Stimulated activated CD4-positive, alpha-beta T cell treated with anti-CD3 and anti-CD28 coated beads, Interleukin-1b, Interleukin-23, amount 100 ng/mL, for 48 hours (primary cell): Measurements from ENCODE around the gene NTRK2.

Experiments used
- DNase-seq: peaks from one replicate; pipeline ENCODE4 v3.0.0-alpha.2; 2020

NTRK2 gene

DNA sequence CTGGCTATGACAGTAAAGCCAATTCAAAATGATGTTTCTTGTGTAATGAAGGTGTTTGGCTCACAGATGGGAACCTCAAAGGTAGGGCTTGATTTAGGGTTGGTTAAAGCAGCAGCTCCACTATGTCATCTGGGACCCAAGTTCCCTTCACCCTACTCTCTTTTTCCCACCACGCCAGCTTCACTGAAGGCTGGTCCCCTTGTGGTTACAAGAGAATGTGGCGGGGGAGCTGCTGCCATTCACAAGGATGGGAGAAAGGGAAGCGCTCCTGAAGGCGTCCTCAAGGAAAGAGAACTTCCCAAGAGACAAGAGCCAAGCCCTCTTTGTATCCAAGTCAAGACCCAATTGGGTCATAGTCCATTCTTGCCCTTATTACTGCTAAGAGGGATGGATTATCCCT is 72.7 kb downstream of the NTRK2 start:
- DNase-seq = no peak

DNA sequence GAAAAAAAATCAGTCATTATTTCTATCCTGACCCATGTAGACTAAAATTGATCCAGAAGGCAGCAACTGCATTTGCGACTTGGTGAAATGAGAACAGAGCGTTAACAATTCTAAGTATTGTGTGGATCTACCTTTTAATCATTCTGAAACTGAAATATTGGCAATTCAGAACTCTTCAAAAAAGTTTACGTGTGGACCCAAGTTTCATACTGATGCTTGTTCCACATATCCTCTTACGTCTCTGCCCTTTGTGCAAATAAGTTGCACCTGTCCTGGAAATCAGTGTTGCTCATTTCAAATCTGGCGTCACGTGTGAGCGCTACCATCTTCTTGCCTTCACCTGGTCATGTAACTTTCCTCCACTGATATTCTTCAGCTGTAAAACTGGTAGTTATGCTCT is 74.7 kb downstream of the NTRK2 start:
- DNase-seq = no peak

DNA sequence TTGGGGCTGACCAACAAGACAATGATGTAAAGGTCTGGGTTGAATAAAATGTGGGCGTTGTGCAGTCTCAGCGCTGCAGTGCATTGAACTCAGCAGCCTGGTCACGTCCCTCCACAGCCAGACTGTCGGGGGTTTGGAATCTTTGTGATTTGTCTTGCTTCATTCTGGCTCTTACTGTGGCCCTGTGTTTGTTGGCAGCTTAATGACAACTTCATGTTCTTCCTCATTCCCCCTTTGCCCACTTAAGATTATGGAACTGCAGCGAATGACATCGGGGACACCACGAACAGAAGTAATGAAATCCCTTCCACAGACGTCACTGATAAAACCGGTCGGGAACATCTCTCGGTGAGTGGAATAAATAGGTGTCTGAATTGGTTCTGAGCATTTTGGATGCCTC is 75.2 kb downstream of the NTRK2 start:
- DNase-seq = no peak

DNA sequence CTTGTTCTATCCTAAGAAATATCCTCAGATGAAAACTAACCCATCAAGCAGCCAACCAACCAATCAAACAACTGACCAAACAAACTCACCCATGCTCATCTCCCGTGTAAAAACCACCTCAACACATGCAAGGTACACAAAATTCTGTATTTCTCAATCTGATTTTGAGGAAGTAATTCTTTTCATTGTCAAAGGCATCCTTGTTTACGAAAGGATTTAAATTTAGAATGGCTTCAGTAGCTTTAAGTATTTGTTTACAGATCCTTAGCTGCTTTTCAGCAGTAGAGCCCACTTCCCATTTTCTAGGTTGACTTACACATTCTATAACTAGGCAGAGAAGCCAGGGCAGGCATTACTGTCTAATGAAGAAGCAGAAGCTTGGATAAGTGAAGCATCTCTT is 78.6 kb downstream of the NTRK2 start:
- no peak for DNase-seq

DNA sequence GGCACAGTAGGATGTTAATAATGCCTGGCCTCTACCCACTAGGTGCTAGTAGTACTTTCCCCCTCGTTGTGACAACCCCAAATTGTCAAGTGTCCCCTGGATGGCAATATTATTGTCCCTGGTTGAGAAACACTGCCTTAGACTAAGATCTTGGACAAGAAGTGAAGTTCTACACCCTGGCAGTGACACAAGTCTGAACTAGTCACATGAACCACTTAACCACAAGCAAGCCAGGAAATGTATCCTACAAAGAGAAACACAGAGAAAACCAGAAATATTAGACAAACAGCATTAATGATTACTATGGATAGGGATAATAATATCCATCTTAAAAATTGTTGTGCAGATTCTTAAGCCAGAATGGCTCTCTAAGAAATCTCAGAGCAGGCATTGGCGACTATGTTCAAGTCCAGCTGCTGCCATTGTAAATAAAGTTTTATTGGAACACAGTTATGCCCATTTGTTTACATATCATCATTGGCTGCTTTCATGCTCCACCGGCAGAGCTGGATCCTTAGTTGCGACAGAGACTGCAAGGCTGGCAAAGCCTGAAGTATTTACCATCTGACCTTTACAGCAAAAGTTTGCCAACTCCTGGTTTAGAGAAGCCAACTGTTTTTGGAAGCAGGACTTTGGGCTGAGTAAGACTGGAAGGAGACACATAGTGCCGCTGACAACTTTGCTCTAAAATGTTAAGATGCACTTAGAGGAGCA is 80.8 kb downstream of the NTRK2 start:
- DNase-seq = no peak

DNA sequence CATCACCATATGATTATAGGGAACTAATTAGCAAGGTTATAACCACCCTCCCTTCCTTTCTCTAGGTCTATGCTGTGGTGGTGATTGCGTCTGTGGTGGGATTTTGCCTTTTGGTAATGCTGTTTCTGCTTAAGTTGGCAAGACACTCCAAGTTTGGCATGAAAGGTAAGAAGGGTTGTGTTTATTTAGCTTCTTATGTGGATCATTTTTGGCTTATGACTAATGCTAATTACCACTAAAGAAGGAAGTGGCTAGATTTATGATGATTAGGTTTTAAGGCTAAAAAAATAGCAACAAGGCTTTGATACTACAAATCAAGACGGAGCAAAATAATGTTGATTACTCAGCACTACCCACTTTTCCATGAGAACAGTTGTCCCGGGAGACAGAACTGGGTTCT is 82.4 kb downstream of the NTRK2 start:
- no peak for DNase-seq

DNA sequence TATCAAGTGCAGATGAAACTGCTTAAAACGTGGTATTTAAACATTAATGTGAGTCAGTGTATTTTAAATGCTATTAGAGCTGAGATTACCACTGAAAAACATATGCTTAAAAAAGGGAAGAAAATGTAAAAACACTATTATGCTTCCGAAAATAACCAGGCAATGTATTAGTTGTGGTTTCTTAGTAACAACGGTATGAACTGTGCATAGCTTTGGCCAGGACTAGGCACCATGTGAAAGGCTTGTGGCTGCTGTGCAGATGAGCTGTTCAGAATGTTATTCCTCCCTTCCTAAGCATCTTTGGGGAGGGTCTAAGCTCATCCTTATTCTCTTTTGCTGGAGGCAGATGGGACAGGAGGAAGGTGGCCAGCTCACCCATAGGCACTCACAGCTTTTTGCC is 84.9 kb downstream of the NTRK2 start:
- no peak for DNase-seq

DNA sequence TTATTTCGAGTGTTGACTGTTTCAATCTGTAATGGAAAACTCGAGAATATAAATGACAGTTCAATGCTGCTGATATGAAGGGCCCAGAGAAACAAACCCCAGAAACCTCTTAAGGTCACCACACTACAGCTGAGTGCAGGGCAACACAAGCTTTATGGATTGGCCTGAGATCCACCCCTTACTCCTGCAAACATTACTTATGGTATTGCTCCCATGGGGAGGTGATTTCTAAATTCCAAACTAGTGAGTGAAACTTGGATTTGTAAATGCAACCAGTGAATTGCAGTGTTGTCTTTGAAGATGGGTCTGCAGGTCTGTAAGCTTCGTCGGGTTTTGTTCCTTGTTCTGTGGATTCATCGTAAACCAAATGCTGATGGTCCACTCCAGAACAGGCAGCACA is 85.4 kb downstream of the NTRK2 start:
- DNase-seq = no peak

DNA sequence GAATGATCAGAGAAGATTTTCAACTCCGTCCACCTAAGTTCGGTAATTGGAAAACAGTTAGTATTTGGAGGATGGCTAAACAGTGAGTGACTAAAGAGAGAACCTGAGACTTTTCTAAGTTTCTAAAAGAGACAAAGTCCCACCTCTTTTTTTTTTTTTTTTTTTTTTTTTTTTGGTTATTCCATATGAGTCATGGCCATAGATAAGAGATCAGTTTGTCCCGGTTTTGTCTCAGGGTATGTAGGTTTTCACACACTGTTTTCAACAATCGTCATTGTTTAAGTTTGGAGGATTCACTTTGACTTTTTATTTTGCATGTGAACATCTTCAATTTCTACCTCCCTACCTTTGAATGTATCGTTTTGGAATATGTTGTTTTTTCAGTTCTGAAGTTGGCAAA is 85.9 kb downstream of the NTRK2 start:
- no peak for DNase-seq

DNA sequence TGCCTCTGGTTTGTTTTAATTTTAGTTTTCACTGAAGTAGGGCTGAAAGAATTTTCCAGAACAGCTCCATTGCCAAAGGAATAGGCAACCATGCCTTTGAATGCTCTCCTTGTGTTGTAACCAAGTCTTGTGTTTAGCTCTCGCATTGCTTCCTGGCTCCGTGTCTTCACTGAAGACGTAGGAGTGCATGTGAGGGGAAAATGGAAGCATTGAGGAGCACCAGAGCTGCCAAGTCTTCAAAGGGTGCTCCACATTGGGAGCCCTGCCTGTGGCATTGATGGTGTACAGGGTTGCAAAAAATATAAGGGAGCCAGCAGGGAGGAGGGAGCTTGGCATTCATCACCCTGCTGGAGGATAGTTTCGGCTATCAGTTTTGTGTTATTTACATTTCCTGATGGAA is 86.6 kb downstream of the NTRK2 start:
- DNase-seq = no peak

DNA sequence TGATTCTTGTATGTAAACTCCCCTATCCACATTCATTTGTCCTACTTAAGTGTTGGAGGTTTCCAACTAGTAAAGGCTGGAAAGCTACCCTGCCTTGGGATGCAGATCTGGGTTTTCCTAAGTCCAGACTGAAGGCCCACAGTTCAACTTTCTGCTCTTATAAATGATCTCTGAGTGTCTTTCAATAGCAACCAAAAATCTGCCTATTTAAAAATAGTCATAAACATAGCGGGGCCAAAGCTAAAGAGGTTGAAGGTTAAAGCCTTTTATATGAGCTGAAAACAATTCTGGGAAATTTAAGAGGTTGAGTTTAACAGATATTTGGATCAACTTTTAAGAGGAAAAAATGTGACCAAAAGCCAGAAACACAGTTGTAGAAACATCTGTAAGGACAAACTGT is 87.2 kb downstream of the NTRK2 start:
- no peak for DNase-seq

DNA sequence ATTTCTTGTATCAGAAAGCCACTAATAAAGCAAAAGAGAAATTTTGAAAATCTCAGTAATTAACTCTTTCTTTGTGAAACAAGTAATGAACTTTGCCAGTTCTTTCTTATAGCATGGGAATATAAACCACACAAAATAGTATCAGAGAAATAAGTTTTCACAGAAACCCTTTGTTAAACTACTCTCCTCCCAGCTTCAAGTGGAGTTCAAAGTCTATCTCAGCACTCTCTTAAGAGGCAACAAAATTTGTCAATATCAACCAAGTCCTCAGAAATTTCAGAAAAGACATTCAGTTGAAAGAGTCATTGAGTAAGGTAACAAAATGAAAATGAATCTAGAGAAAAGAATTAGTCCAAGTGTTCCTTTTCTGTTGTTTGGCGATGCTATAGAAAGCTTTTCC is 89.3 kb downstream of the NTRK2 start:
- DNase-seq = no peak

DNA sequence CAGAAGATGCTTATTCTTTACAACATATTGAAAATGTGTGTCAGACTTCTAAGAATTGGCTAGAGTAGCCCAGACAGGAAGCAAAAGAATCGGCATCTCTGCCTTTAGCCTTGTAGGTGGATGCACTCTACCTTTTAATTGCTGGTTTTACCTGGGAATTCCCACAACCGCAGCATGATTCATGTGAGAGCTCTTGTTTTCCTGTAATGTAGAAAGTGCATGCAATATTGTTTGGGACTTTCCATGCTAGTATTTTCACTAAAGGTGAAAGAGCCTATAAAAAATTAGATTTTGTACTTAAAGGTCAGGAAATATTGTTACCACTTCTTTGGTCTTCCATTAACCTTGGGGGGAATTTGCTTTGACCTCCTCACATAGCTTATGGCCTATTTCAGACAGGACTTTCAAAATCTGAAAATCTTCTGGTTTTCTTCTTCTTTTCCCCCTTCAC is 89.8 kb downstream of the NTRK2 start:
- DNase-seq = peak; percentile 6

DNA sequence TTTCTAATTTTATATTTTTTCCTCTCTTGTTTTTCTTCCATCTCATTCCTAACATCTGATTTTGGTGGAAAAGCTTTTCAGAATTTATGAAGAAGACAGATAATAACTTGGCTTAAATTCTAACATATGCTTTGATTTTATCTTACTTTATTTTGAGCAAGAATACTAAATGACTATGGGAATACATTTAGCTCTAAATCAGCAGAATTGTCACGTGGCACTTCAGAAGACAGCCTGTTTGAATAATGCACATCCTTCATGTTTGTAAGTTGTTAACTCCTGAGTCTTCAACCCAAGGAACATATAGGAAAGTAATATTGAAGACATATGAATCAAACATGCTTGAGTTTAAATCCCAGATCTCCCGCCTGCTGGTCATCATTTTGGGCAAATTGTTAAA is 90.3 kb downstream of the NTRK2 start:
- DNase-seq = no peak

DNA sequence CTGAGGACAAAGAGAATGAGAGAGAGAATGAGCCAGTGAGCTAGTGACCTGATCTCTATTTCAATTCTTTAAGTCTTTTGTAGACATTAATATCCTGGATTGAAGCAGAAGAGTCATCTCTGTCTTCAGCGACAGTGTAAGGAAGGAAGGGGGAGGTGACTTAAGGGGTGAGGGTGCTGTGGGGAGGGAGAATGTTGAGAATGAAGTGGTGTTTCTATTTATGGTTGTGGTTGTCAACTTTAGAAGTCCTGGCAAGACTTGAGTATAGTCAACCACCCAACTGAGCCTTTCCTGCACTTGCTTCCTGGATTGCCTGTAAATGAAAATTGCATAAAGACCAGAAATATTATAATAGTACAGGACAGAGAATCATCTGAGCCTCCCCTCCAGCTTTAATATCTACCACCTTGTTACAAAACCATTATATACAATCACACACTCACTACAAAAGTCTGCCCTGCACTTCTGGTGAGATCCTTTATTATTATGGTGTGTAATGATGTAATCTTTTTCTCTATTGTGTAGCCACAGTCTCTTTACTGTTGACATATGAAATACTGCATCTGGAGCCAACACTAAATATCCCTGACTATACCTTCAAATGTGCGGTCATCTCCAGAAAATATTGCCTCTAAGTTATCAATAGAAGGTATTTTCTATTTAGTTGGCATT is 91.7 kb downstream of the NTRK2 start:
- DNase-seq = no peak

DNA sequence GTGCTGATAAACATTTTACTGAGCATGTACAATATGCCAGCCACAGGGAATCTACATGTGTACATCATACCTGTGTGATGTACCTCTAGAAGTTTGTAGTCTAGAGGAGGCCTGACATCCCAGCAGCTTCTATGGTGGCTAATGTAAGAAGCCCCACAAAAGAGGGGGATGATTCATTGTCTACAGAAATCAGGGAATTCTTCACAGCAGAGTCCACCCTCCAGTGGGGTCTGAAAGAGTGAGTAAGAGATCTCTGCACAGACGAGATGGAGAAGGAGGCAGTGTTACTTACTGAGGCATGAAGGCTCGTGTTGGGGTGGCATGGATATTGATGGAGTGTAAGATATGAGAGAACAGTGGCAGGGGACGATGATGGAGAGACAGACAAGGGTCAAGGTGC is 103.0 kb downstream of the NTRK2 start:
- no peak for DNase-seq

DNA sequence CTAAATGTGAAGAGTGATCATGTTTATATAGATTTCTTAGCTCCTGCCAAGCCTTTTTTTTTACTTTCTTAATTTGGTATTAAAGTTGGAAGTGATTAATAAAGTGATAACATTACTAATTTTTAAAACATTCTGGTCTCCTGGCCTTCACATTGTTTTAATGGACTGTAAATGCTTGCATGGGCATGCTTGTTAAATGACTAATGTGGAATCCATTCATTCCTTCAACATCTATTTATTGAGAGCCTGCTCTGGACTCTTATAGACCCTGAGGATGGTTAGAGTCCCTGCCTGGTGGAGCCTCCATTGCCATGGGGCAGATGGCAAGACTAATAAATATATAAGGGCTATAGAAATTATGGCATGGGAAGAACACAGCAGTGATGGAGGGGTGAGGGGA is 103.5 kb downstream of the NTRK2 start:
- no peak for DNase-seq

DNA sequence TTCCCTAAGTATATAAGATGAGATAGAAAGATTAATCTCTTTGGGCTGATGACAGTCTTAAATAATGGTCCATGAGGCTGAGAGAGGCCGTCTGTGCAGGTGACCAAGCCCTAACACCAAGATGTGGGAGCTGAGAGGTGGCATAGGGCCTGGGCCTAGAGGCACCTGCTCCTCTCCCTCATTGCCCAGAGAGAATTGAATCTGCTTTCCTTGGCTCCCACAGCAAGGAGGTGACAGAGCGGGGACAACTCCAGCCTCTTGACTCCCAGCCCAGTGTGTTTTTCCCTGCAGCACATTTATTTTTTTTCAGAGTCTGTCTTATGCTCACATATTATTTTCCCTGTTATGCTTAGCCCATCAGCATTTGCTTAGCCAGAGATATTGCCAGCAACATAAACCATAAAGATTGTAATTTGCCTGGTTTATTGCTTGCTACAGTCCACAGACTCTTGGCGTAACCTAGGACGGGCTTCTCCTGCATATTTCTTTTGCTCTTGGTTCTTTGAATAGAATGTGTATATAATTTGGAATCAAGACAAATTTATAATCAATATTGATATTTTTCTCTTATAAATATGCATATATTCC is 105.6 kb downstream of the NTRK2 start:
- DNase-seq = no peak

DNA sequence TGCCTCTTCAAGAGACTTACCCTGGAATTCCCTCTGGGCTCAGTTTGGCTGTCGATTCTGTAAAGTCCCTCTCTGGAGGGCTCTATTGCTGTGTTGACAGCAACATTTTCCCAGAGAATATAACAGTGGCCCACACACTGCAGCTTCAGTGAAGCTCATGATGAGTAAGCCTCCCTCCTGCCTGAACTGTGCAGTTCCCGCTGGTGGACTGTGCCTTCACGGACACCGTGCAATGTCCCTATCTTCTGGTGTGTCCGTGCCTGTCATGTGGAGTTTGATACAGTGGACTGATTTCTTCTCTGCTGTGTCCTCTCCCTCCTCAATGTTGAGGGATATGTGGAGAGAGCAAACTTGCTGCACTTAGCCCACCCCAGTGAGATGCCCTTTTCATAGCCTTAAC is 109.0 kb downstream of the NTRK2 start:
- no peak for DNase-seq

DNA sequence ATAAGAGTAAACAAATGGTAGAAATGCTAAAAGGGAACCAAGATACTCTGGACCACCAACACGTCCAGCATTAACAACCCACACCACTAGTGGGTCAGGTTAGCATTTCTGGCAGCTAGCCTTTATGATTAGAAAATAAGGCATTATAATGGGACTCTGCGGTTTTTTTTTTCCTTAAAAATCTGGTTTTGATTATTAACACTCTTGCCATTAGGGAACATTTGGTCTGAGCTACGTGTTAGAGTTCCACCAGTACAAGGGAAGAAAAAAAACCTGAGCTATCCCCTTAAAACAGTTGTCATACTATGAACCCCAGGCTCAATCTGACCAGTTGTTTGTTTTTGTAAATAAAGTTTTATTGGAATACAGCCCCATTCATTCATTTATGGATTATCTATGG is 110.4 kb downstream of the NTRK2 start:
- DNase-seq = no peak

DNA sequence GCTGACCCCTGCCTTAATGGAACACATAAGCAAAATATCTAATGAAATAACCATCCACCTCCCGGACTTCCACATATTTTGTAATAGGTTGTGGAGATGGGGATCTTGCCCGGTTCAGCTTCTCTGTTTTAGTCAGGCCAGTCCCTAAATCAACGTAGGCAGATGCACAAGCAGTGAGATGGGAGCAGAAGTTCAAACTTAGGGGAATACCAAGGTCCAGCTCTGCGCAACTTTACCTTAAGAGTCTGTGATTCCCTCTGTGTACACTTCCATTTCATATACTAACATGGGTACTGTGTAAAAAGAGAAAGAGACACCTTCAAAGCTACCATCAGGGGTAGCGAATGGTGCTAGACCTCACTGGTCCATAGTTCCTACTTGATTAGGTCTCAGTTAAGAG is 110.9 kb downstream of the NTRK2 start:
- DNase-seq = no peak

DNA sequence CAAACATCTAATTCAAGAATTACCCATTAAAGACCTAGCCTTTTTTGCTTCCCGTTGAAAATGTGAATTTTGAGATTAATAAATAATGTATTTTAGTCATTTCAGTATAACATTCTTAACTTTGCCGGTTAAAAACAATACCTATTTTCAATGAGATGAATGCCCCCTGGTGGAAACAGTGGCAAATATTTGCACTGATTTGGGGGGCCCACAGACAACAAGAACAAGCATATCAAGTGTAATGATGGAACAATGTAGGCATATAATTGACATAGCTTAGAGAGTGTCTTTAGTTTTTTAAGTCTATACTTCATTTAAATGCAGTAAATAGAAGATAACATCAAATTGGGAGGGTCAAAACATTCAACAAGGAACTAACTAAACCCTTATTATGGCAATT is 111.9 kb downstream of the NTRK2 start:
- DNase-seq = no peak

DNA sequence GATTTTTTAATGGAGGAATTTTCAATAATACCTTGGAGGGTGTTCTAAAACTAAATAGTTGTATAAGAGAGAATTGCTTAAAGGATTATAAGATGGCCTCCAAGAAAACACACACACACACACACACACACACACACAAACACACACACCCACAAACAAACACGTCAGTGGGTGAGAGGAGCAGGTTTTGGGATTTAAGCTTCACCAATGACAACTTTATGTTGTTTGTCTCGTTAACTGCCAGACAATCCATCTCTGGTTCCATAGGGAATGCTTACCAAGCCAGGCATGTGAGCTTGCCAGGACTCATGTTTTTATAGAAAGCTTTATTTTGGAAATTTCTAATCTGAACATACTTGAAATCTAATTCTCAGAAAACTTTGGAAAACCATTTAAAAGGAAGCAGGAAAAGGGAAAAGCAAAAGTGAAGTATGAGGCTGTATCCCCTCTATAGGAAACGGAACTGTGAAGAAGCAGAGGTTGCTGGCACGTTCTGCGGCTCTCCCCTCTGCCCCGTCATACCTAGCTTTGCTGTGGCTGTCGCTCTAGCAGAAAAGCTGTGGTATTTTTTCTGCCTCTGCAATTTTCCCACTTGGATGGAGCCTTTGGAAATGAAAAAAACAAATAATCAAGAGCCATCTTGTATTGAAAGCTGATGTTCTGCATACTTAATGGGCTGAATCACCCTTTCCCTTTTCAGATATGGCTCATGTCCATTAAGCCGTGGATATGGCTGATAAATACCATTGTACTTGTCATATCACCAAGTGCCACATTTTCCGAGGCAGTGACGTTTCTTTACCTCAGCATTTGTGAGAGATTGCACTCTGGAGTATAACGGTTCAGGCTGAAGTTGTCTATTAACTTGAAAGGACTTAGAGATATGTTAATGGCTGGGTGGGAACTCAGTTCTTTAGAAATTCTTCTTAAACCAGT is 112.7 kb downstream of the NTRK2 start:
- no peak for DNase-seq
